T-cell (primary cell): ENCODE data around the gene C1QB. TPM values are rescaled to one million over a fixed set of nuclear protein-coding genes. Genes with fewer than 3 reads are reported as not detected.
"Not testable (repeated sequence)": the region's sequence is repeated elsewhere in the genome, so short reads cannot be mapped to it uniquely, and the experiment has no call there.

Experiments
- ATAC-seq, 4 experiments: fragments of 200-7000 bp in 3 of 4; fragments of 150-1000 bp in 1 of 4; cut with Tn5 transposase; replicated peaks in 1 of 4; 1 replicate in 3 of 4; 2 replicates in 1 of 4; pipeline ENCODE4 v1.10.0; 2021; ENCODE audit warnings: moderate library complexity in 3 of 4, mild to moderate bottlenecking in 2 of 4, moderate number of reproducible peaks in 1 of 4
- CTCF ChIA-PET, 2 donors: fragments of 300-600 bp; sonication (Branson Sonifier 250); formaldehyde crosslinking; loops; one replicate each; lab custom pipeline; 2022; ENCODE audit warnings: antibody characterized with exemption in 2 of 2; lab: Charles Lee
- POLR2A ChIA-PET, 2 donors: fragments of 300-600 bp; sonication (Branson Sonifier 250); formaldehyde crosslinking; loops; one replicate each; lab custom pipeline; 2022; ENCODE audit warnings: antibody characterized with exemption in 2 of 2; lab: Charles Lee
- DNase-seq, 35 experiments: peaks; one replicate each; pipeline versions ENCODE4 v3.0.0 to v3.0.0-alpha.2; 2013 to 2023
- H3K27ac ChIP-seq: one replicate; pipeline ENCODE4 v1.5.1; 2013; ENCODE audit warnings: low read length
- H3K27me3 ChIP-seq, 2 experiments: replicated peaks in 1 of 2; 1 replicate in 1 of 2; 2 replicates in 1 of 2; pipeline versions ENCODE4 v1.6.1 to v1.7.0; 2013; ENCODE audit warnings: low read length in 1 of 2, mixed read lengths in 1 of 2; ENCODE audit not compliant: control insufficient read depth in 2 of 2, insufficient read depth in 2 of 2; ENCODE audit errors: extremely low read depth in 1 of 2
- H3K36me3 ChIP-seq, 2 donors: 1 replicate in 1 of 2; 2 replicates in 1 of 2; pipeline versions ENCODE4 v1.6.1 to v1.7.0; 2013; ENCODE audit warnings: low read length in 1 of 2; ENCODE audit not compliant: control insufficient read depth in 2 of 2, insufficient read depth in 1 of 2; ENCODE audit errors: extremely low read depth in 1 of 2
- H3K4me1 ChIP-seq, 2 experiments: 1 replicate in 1 of 2; 2 replicates in 1 of 2; pipeline versions ENCODE4 v1.6.1 to v1.7.0; 2013; ENCODE audit warnings: low read length in 2 of 2, mixed read lengths in 1 of 2; ENCODE audit not compliant: insufficient read depth in 2 of 2, control insufficient read depth in 1 of 2; ENCODE audit errors: extremely low read depth in 1 of 2
- H3K4me3 ChIP-seq, 2 donors: 1 replicate in 1 of 2; 2 replicates in 1 of 2; pipeline versions ENCODE4 v1.5.1 to v1.7.0; 2013; ENCODE audit warnings: mild to moderate bottlenecking in 2 of 2, low read length in 1 of 2, moderate library complexity in 1 of 2; ENCODE audit not compliant: control insufficient read depth in 1 of 2; ENCODE audit errors: extremely low read depth in 1 of 2
- H3K9me3 ChIP-seq: 2 replicates; pipeline ENCODE4 v1.7.0; 2013
- H3K27ac Mint-ChIP-seq, 2 donors: one replicate each; pipeline ENCODE4 v1.8.0; 2020 to 2021; ENCODE audit warnings: mild to moderate bottlenecking in 2 of 2, mixed read lengths in 2 of 2
- H3K27me3 Mint-ChIP-seq, 2 donors: one replicate each; pipeline ENCODE4 v1.8.0; 2021 to 2022; ENCODE audit warnings: mixed read lengths in 2 of 2
- H3K36me3 Mint-ChIP-seq: one replicate; pipeline ENCODE4 v1.8.0; 2021; ENCODE audit warnings: mixed read lengths
- H3K4me1 Mint-ChIP-seq, 3 donors: one replicate each; pipeline ENCODE4 v1.8.0; 2020 to 2022; ENCODE audit warnings: mixed read lengths in 3 of 3, mild to moderate bottlenecking in 1 of 3
- H3K4me3 Mint-ChIP-seq, 3 donors: one replicate each; pipeline ENCODE4 v1.8.0; 2020 to 2022; ENCODE audit warnings: mild to moderate bottlenecking in 3 of 3, mixed read lengths in 3 of 3, moderate library complexity in 3 of 3
- H3K9me3 Mint-ChIP-seq, 3 donors: one replicate each; pipeline ENCODE4 v1.8.0; 2020 to 2022; ENCODE audit warnings: mixed read lengths in 3 of 3
- WGBS: methylation state at CpG from one replicate; pipeline ENCODE4 v1.1.5; 2013; ENCODE audit warnings: missing lambda C conversion rate; ENCODE audit not compliant: insufficient coverage; 5-methylcytosine and 5-hydroxymethylcytosine counted together
- total RNA-seq, 35 experiments: library from RNA in 6 of 35; stranded (reverse) in 6 of 35; fragments of 120-200 nt in 1 of 35; gene quantifications; one replicate each; pipeline versions ENCODE4 v1.2.1 to v1.2.4 and lab custom pipeline; 2013 to 2026

C1QB gene
- total RNA-seq, 5 donors from 2014 or later (not counting 1 experiment from before 2014, with no cell fraction given) = 1.1 to 1.3 (median 1.2) TPM; not detected in 2

GRCh38 chr1:22666412-22666811 is 13.4 kb downstream of the C1QB start:
- ChIA-PET CTCF (no interaction called here), POLR2A (no interaction called here)
- no peaks in the 10 kb centered on the region for H3K36me3 ChIP-seq
- no peaks in the 10 kb centered on the region for H3K4me1 ChIP-seq
- ATAC-seq = no peak
- Mint-ChIP-seq H3K9me3 (no peaks in the 10 kb centered on the region), H3K4me3 (no peak overlapping the region), H3K36me3 (no peaks in the 10 kb centered on the region), H3K27ac (no peak overlapping the region), H3K4me1 (no peaks in the 10 kb centered on the region), H3K27me3 (peaks cover 24 to 47% of the 10 kb centered on the region in 2 donors)
- H3K4me3 ChIP-seq = no peak overlapping the region
- H3K27ac ChIP-seq = no peak overlapping the region
- H3K27me3 ChIP-seq = peaks cover 0 to 35% of the 10 kb centered on the region in 2 experiments
- WGBS = 20% methylated on average over 1 of the region's 2 CpGs
- no peaks in the 10 kb centered on the region for H3K9me3 ChIP-seq
- no peak for DNase-seq

GRCh38 chr1:22668840-22669239 is 15.8 kb downstream of the C1QB start:
- H3K9me3 ChIP-seq, H3K36me3 ChIP-seq, H3K4me3 ChIP-seq, H3K4me3 Mint-ChIP-seq, DNase-seq, POLR2A ChIA-PET, H3K4me1 Mint-ChIP-seq, H3K27ac ChIP-seq, H3K9me3 Mint-ChIP-seq, H3K27ac Mint-ChIP-seq, H3K4me1 ChIP-seq, ATAC-seq, H3K36me3 Mint-ChIP-seq: not testable (repeated sequence)
- WGBS = 40% methylated on average over 1 of the region's 2 CpGs
- H3K27me3 Mint-ChIP-seq = peaks cover 28 to 55% of the 10 kb centered on the region in 2 donors
- CTCF ChIA-PET = interaction anchor here in 1 of 2 donors (0.7 kb wide), 1 partner anchor 137 kb away, joined by 4 read pairs; no protein-coding TSS in a partner anchor
- H3K27me3 ChIP-seq = peaks cover 0 to 54% of the 10 kb centered on the region in 2 experiments

GRCh38 chr1:22670352-22670975 is 17.4 kb downstream of the C1QB start:
- no peak overlapping the region for H3K27ac Mint-ChIP-seq
- H3K4me3 Mint-ChIP-seq = no peak overlapping the region
- H3K27ac ChIP-seq = no peak overlapping the region
- WGBS = 57% methylated on average over 10 of the region's 12 CpGs
- peaks cover 28 to 64% of the 10 kb centered on the region in 2 donors for H3K27me3 Mint-ChIP-seq
- no peaks in the 10 kb centered on the region for H3K36me3 Mint-ChIP-seq
- H3K4me3 ChIP-seq = no peak overlapping the region
- H3K27me3 ChIP-seq = peaks cover 0 to 55% of the 10 kb centered on the region in 2 experiments
- H3K36me3 ChIP-seq = no peaks in the 10 kb centered on the region
- DNase-seq (no peak), ATAC-seq (no peak)
- H3K4me1 Mint-ChIP-seq = no peaks in the 10 kb centered on the region
- H3K9me3 Mint-ChIP-seq = no peaks in the 10 kb centered on the region
- H3K9me3 ChIP-seq = no peaks in the 10 kb centered on the region
- POLR2A ChIA-PET = no interaction called here
- H3K4me1 ChIP-seq = no peaks in the 10 kb centered on the region
- CTCF ChIA-PET = no interaction called here

DNA sequence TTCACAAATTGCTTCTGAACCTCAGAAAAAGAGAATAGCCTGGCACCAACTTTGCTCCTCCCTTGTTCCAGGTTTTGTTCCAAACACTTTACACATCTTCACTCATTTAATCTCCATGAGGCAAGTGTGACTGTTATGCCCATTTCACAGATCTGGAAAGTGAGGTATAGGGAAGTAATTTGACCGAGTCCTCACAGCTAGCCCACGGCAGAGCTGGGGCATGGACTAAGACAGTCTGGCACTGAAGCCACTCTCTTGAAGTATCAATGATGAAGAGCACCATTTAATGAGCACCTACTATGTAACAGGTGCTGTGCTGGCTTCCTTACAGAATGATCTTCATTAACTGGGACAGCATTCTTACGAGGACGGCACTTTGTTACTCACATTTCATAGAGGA is 19.0 kb downstream of the C1QB start:
- Mint-ChIP-seq H3K36me3 (no peaks in the 10 kb centered on the region), H3K9me3 (no peaks in the 10 kb centered on the region), H3K4me3 (no peak overlapping the region), H3K27ac (no peak overlapping the region), H3K4me1 (no peaks in the 10 kb centered on the region), H3K27me3 (peaks cover 29 to 67% of the 10 kb centered on the region in 2 donors)
- peaks cover 0 to 58% of the 10 kb centered on the region in 2 experiments for H3K27me3 ChIP-seq
- WGBS = 89% methylated on average over 4 of the region's 4 CpGs
- POLR2A ChIA-PET = no interaction called here
- H3K4me1 ChIP-seq = no peaks in the 10 kb centered on the region
- no peak for ATAC-seq
- H3K36me3 ChIP-seq = no peaks in the 10 kb centered on the region
- CTCF ChIA-PET = no interaction called here
- H3K4me3 ChIP-seq = no peak overlapping the region
- no peaks in the 10 kb centered on the region for H3K9me3 ChIP-seq
- H3K27ac ChIP-seq = no peak overlapping the region
- DNase-seq = no peak

- no peak overlapping the region for H3K4me3 ChIP-seq
- H3K4me1 ChIP-seq = no peaks in the 10 kb centered on the region
- no peaks in the 10 kb centered on the region for H3K36me3 ChIP-seq
- Mint-ChIP-seq H3K4me3 (no peak overlapping the region), H3K9me3 (no peaks in the 10 kb centered on the region), H3K36me3 (no peaks in the 10 kb centered on the region), H3K27me3 (peaks cover 24 to 58% of the 10 kb centered on the region in 2 donors), H3K4me1 (no peaks in the 10 kb centered on the region), H3K27ac (no peak overlapping the region)
- POLR2A ChIA-PET = no interaction called here
- H3K9me3 ChIP-seq = no peaks in the 10 kb centered on the region
- ATAC-seq (no peak), DNase-seq (no peak)
- no peak overlapping the region for H3K27ac ChIP-seq
- peaks cover 0 to 60% of the 10 kb centered on the region in 2 experiments for H3K27me3 ChIP-seq
- CTCF ChIA-PET = no interaction called here
- 11% methylated on average over 3 of the region's 17 CpGs for WGBS
Measured at GRCh38 chr1:22673486-22674409, 20.7 kb downstream of the C1QB start.

GRCh38 chr1:22674410-22674749 is 21.3 kb downstream of the C1QB start:
- Mint-ChIP-seq H3K36me3 (no peaks in the 10 kb centered on the region), H3K4me3 (no peak overlapping the region), H3K27me3 (peaks cover 24 to 54% of the 10 kb centered on the region in 2 donors), H3K27ac (no peak overlapping the region), H3K9me3 (no peaks in the 10 kb centered on the region), H3K4me1 (no peaks in the 10 kb centered on the region)
- peaks cover 0 to 60% of the 10 kb centered on the region in 2 experiments for H3K27me3 ChIP-seq
- DNase-seq = no peak
- ChIA-PET POLR2A (no interaction called here), CTCF (no interaction called here)
- 80% methylated on average over 1 of the region's 1 CpG for WGBS
- no peak for ATAC-seq
- no peak overlapping the region for H3K4me3 ChIP-seq
- H3K4me1 ChIP-seq = no peaks in the 10 kb centered on the region
- H3K27ac ChIP-seq = no peak overlapping the region
- no peaks in the 10 kb centered on the region for H3K9me3 ChIP-seq
- H3K36me3 ChIP-seq = no peaks in the 10 kb centered on the region
